T-helper 17 cell (primary cell): ENCODE measurements around the gene HAUS3. TPM values are rescaled to one million over a fixed set of nuclear protein-coding genes. Genes with fewer than 3 reads are reported as not detected.

Experiments
- ATAC-seq: fragments of 150-1000 bp; cut with Tn5 transposase; 2 replicates; pipeline ENCODE4 v1.10.0; 2021; ENCODE audit warnings: mild to moderate bottlenecking, moderate library complexity
- DNase-seq, 3 donors: peaks; one replicate each; pipeline versions ENCODE4 v3.0.0 to v3.0.0-alpha.2; 2020 to 2021
- H3K9me3 ChIP-seq: one replicate; pipeline ENCODE4 v1.7.0; 2013; ENCODE audit warnings: low read length, mild to moderate bottlenecking; ENCODE audit not compliant: control insufficient read depth, poor library complexity, severe bottlenecking
- H3K27ac Mint-ChIP-seq: one replicate; pipeline ENCODE4 v1.8.0; 2022; ENCODE audit warnings: mild to moderate bottlenecking, moderate library complexity, mixed read lengths
- H3K27me3 Mint-ChIP-seq: one replicate; pipeline ENCODE4 v1.8.0; 2022; ENCODE audit warnings: mixed read lengths
- H3K36me3 Mint-ChIP-seq: one replicate; pipeline ENCODE4 v1.8.0; 2022; ENCODE audit warnings: low read depth, mixed read lengths
- H3K4me1 Mint-ChIP-seq: one replicate; pipeline ENCODE4 v1.8.0; 2022; ENCODE audit warnings: mild to moderate bottlenecking, mixed read lengths
- H3K4me3 Mint-ChIP-seq: one replicate; pipeline ENCODE4 v1.8.0; 2022; ENCODE audit warnings: mild to moderate bottlenecking, moderate library complexity, mixed read lengths
- total RNA-seq, 4 donors: library from RNA in 2 of 4; stranded (reverse) in 2 of 4; gene quantifications; one replicate each; pipeline ENCODE4 v1.2.3 and lab custom pipeline; 2022 to 2026

The HAUS3 gene
- total RNA-seq (10 to 100 TPM; 78.5 to 94.5 TPM), total RNA-seq (lab: John Stamatoyannopoulos, UW) (8.3 to 12.9 reads per million in 2 donors)

DNA sequence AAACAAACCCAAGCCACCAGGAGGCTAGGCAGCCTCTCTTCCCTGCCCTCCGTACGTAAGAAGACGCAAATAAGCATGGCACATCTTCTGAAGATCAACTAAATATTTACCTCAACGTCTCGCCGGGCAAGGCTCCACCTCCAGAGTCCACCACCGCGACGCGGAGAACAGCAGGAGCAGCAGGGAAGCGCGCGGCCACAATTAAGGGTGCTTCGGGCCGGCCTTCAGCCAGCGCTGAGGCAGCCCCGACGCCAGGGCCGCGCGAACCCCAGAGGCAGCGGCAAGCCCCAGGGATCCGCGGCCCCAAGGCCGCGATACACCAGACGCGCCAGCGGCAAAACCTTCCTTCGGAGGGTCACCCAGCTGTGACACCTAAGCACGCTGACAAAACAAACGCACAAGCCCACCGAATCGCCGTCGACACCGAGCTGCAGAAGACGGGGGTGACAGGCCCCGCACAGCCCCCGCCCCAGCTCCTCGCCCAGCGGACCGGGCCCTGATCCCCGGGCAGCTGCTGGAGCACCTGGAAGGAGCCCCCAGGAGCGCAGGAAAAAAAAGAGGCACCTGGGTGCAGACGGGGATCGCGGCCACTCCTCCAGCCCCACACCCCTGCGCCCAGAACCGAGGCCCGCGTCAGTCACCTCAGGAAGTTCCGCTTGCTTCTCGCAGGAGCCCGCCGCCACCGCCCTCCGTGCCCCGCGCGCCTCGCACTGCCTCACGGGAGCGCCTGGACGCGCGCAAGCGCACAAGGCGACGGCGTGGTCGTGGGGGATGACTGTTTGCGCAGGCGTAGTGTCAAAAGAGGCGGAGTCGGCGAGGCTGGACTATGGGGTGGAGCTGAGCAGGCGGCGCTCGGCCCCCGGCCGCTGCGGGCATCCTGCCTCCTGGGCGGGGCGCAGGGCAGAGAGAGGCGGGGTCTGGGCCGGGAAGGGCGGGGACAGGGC is at the start of gene HAUS3, which contains the start of gene POLN:
Gene HAUS3, minus strand, starts transcription at position 712 of the 944 bp plus-strand sequence. CDS start 1,175 bp downstream, outside the sequence.
Gene POLN, minus strand, starts transcription at position 712 of the 944 bp plus-strand sequence. CDS start 12,890 bp downstream, outside the sequence.
- peak; percentile 97 to 99 (median 99) for DNase-seq
- H3K27ac Mint-ChIP-seq = peak within 1 kb of the TSS; percentile 97
- peaks cover 55% of the 10 kb centered on the region for H3K4me1 Mint-ChIP-seq
- H3K9me3 ChIP-seq = no peaks in the 10 kb centered on the region
- peaks cover 6% of the 10 kb centered on the region for H3K36me3 Mint-ChIP-seq
- peak; percentile 92 for ATAC-seq
- H3K4me3 Mint-ChIP-seq = peak within 1 kb of the TSS; percentile 93
- no peaks in the 10 kb centered on the region for H3K27me3 Mint-ChIP-seq

DNA sequence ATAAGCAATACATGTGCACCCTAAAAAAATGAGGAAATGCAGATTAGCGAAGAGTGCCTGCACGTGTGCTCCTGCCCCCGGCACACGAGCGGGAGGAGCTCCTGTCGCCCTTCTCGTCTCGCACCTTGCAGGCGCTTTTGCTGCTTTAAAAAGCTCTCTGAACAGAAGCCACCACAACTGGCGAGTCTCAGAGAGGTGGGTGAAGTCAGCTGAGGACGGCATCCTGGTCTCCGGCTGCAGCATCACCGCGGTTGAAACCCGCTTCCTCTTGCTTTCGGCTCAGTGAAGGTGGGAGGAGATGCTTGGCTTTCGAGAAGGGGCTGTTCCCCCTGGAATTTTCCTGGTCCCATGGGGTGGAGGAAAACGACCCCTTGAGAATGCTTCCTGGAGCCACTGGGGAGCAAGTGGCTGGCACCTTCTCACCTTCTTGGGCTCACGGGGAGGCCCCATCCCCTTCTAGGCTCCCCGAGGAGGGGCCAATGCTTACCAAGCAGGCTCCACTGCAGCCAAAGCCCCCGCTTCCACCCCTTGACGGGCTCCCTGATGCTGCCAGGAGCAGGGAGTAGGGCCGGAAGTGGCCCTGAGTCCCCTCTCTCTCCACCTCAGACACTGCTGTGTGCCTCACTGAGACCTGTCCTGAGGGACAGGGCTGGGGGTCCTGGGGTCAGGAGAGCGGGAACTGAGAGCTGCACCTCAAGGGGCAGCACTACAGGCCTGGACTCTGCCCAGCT is 49.2 kb upstream of the HAUS3 start:
- peak overlapping the region; percentile 84 for H3K4me3 Mint-ChIP-seq
- peak overlapping the region; percentile 95 for H3K27ac Mint-ChIP-seq
- no peaks in the 10 kb centered on the region for H3K27me3 Mint-ChIP-seq
- H3K9me3 ChIP-seq = no peaks in the 10 kb centered on the region
- H3K36me3 Mint-ChIP-seq = no peaks in the 10 kb centered on the region
- peaks cover 22% of the 10 kb centered on the region for H3K4me1 Mint-ChIP-seq
- DNase-seq (peak; percentile 40 to 58 (median 57)), ATAC-seq (peak; percentile 95)

DNA sequence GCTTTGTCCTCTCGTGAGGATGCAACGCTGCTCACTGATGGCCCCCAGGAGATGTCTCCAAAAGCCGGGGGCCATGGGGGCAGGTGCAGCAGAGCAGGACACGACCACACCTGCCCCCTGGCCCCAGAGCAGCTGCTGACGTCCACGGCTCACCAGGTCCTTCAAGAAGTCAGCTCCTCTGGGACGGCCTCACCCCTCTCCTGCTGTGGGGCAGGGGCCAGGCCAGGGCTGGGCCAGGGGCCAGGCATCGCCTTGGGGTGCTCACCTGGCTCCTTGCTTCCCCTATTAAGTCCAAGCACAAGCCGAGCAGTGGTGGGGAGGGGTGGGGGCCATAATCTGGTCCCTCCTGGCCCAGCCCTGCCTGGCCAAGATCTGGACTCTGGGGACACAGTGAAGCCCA is 48.6 kb upstream of the HAUS3 start:
- peaks cover 19% of the 10 kb centered on the region for H3K4me1 Mint-ChIP-seq
- no peaks in the 10 kb centered on the region for H3K27me3 Mint-ChIP-seq
- no peak for DNase-seq
- H3K9me3 ChIP-seq = no peaks in the 10 kb centered on the region
- ATAC-seq = no peak
- H3K27ac Mint-ChIP-seq = peak overlapping the region; percentile 95
- peak overlapping the region; percentile 84 for H3K4me3 Mint-ChIP-seq
- no peaks in the 10 kb centered on the region for H3K36me3 Mint-ChIP-seq

GRCh38 chr4:2289955-2290333 is 48.0 kb upstream of the HAUS3 start:
- Mint-ChIP-seq H3K4me1 (peaks cover 16% of the 10 kb centered on the region), H3K4me3 (peak overlapping the region; percentile 49), H3K27me3 (no peaks in the 10 kb centered on the region), H3K27ac (peak overlapping the region; percentile 95), H3K36me3 (no peaks in the 10 kb centered on the region)
- ATAC-seq (no peak), DNase-seq (no peak)
- H3K9me3 ChIP-seq = no peaks in the 10 kb centered on the region

DNA sequence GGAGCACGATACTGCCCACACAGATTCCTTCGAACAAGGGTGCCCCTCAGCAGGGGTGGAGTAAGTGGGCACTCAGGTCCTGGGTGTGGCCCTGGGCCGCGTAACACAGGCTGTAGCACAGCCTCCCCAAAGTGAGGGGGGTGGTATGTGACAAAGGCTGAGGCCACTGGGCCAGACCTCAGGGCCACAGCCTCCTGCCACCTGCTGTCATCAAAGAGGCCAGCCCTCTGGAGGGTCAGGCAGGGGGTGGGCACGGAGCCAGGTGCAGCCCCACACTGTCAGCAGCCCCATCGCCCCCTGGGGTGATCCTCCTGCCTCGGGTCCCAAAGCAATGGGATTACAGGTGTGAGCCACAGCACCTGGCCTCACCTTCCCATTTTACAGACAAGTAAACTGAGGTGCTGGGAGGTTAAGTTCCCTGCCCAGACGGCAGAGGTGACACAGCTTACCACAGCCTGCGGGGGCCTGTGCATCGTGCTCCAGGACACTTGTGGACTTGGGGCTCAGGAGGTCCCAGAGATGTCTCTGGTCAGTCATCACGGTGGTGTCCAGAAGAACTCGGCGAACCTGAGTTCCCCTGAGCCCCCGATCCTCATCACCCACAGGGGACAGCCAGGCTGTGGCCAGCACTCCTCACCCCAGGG is 47.5 kb upstream of the HAUS3 start:
- peak overlapping the region; percentile 95 for H3K27ac Mint-ChIP-seq
- DNase-seq (no peak), ATAC-seq (no peak)
- peaks cover 16% of the 10 kb centered on the region for H3K4me1 Mint-ChIP-seq
- peak overlapping the region; percentile 49 for H3K4me3 Mint-ChIP-seq
- no peaks in the 10 kb centered on the region for H3K36me3 Mint-ChIP-seq
- H3K9me3 ChIP-seq = no peaks in the 10 kb centered on the region
- no peaks in the 10 kb centered on the region for H3K27me3 Mint-ChIP-seq

DNA sequence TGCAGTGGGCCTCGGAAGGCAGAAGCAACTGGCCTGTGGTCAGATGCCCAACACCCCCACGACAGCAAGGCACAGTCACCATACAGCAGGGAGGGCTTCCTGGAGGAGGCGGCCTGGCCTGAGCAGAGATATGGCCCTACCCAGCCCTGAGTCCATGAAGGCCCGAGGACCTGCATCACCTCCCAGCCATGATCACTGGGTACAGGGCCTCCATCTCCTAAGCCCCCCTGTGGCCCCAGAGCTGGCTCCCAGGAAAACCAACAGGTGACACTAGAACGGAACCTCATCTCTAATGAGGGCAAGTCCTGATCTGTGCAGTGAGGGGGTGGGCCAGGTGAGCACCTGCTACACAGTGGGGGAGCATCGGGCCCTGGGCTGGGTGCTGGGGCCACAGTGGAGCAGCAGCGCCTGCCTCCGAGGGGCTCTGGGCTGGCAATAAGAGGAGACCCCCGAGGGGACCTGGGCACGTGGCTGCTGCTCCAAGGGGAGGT is 46.2 kb upstream of the HAUS3 start:
- Mint-ChIP-seq H3K27me3 (no peaks in the 10 kb centered on the region), H3K36me3 (no peaks in the 10 kb centered on the region), H3K27ac (peak overlapping the region; percentile 11), H3K4me3 (no peak overlapping the region), H3K4me1 (peaks cover 17% of the 10 kb centered on the region)
- no peaks in the 10 kb centered on the region for H3K9me3 ChIP-seq
- DNase-seq (peak in 1 of 3 donors; percentile 2), ATAC-seq (no peak)

DNA sequence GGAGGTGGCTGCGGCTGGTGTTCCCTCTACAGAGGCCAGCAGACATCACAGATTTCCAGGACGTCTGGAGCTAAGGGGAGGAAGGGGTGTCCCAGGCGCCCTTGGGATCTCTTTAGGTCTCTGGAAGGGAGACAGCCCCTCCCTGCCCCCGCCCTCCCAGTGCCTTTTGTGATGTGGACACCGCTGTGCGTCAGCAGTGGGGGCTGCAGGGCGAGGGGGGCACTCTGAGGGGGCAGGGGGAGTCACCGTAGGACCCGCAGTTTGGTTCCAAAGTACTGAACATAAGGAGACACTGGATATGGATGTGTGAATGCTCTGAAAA is 45.6 kb upstream of the HAUS3 start:
- no peaks in the 10 kb centered on the region for H3K9me3 ChIP-seq
- no peaks in the 10 kb centered on the region for H3K27me3 Mint-ChIP-seq
- peaks cover 21% of the 10 kb centered on the region for H3K4me1 Mint-ChIP-seq
- ATAC-seq (no peak), DNase-seq (peak in 1 of 3 donors; percentile 2)
- H3K36me3 Mint-ChIP-seq = no peaks in the 10 kb centered on the region
- H3K4me3 Mint-ChIP-seq = no peak overlapping the region
- H3K27ac Mint-ChIP-seq = peak overlapping the region; percentile 11

- H3K4me3 Mint-ChIP-seq = no peak overlapping the region
- H3K9me3 ChIP-seq = no peaks in the 10 kb centered on the region
- H3K27me3 Mint-ChIP-seq = no peaks in the 10 kb centered on the region
- no peaks in the 10 kb centered on the region for H3K36me3 Mint-ChIP-seq
- H3K27ac Mint-ChIP-seq = peak overlapping the region; percentile 11
- DNase-seq (peak in 2 of 3 donors; percentile 3), ATAC-seq (no peak)
- H3K4me1 Mint-ChIP-seq = peaks cover 26% of the 10 kb centered on the region
These were observed 45.1 kb upstream of the HAUS3 start for GRCh38 chr4:2286904-2287593.

- ATAC-seq (no peak), DNase-seq (peak; percentile 3 to 8 (median 4))
- Mint-ChIP-seq H3K4me3 (no peak overlapping the region), H3K27me3 (no peaks in the 10 kb centered on the region), H3K36me3 (no peaks in the 10 kb centered on the region), H3K27ac (peak overlapping the region; percentile 100), H3K4me1 (peaks cover 31% of the 10 kb centered on the region)
- H3K9me3 ChIP-seq = no peaks in the 10 kb centered on the region
These were observed 43.9 kb upstream of the HAUS3 start for GRCh38 chr4:2285613-2286381.

DNA sequence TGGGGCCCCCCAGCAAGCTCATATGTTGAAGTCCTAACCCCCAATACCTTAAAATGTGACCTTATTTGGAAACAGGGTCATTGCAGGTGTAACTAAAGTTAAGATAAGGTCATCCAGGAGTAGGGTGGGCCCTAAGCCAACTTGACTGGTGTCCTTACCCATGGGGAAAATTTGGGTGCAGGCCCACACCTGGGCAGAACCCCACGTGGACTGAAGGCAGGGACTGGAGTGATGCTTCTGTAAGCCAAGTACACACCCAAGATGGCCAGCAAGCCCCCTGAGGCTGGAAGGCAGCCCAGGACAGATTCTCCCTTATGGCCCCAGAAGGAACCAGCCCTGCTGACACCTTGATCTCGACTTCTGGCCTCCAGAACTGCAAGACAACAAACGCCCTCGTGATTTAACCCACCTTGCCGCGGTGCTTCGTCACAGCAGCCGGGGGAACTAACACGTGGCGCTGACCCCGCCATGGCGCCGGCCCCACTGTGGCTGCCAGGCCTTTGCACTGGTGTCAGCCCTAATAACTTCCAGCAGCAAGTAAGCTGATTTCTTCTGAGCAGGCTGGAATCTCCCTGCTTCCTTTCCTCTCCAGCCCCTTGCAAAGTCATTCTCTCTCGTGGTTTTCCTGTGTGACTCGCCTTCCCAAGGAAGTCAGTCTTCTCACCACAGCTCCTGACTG is 43.2 kb upstream of the HAUS3 start:
- H3K9me3 ChIP-seq = no peaks in the 10 kb centered on the region
- H3K27me3 Mint-ChIP-seq = no peaks in the 10 kb centered on the region
- DNase-seq (peak in 2 of 3 donors; percentile 1 to 2), ATAC-seq (no peak)
- peaks cover 28% of the 10 kb centered on the region for H3K4me1 Mint-ChIP-seq
- H3K27ac Mint-ChIP-seq = peak overlapping the region; percentile 100
- no peaks in the 10 kb centered on the region for H3K36me3 Mint-ChIP-seq
- no peak overlapping the region for H3K4me3 Mint-ChIP-seq

DNA sequence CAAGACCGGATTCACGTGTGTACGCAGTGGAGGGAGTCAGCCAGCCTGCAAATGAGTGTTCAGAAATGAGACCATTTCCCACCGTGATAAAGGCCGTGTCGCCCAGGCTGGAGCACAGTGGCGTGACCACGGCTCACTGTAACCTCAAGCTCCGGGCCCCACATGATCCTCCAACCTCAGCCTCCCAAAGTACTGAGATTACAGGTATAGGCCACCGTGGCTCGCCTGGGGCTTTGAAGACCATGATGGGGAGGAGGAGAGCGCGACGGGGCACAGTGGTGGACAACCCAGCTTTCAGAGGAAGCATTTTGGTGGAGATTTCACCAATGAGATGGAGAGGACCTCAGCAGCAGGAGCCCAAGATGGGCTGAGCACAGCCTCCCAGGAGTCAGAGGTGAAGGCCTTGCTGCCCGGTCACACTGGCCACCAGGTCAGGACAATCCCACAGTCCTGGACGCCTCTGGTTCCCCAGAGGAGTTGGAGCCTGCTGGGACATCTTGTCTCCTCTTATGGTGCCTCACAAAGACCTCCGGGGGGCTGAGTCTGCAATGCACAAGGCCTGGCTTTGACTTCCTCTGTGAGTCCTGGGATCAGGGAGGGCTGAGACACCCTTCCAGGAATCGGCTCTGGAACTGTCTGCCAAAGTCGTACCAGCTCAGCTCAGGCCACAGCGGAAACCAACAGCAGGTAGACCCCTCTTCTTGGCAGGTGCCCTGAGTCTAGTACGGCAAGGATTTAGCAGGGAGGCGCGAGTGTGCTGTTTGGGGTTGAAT is 42.4 kb upstream of the HAUS3 start:
- H3K4me1 Mint-ChIP-seq = peaks cover 24% of the 10 kb centered on the region
- no peaks in the 10 kb centered on the region for H3K36me3 Mint-ChIP-seq
- H3K27ac Mint-ChIP-seq = peak overlapping the region; percentile 100

More for the DNA sequence above, 42.4 kb upstream of the HAUS3 start:
- Mint-ChIP-seq H3K27me3 (no peaks in the 10 kb centered on the region), H3K4me3 (no peak overlapping the region)
- peak in 2 of 3 donors; percentile 3 to 4 for DNase-seq
- no peaks in the 10 kb centered on the region for H3K9me3 ChIP-seq
- no peak for ATAC-seq
